GM18517 (cell line): ENCODE results near the gene AGRN.
"Not testable (repeated sequence)": the region's sequence is repeated elsewhere in the genome, so short reads cannot be mapped to it uniquely, and the experiment has no call there.

Source experiments
- ATAC-seq: cut with Tn5 transposase; IDR thresholded peaks from one replicate; pipeline ENCODE4 v1.9.1; 2021; ENCODE audit warnings: mild to moderate bottlenecking, moderate library complexity; ENCODE audit not compliant: unreplicated experiment

Gene AGRN

DNA sequence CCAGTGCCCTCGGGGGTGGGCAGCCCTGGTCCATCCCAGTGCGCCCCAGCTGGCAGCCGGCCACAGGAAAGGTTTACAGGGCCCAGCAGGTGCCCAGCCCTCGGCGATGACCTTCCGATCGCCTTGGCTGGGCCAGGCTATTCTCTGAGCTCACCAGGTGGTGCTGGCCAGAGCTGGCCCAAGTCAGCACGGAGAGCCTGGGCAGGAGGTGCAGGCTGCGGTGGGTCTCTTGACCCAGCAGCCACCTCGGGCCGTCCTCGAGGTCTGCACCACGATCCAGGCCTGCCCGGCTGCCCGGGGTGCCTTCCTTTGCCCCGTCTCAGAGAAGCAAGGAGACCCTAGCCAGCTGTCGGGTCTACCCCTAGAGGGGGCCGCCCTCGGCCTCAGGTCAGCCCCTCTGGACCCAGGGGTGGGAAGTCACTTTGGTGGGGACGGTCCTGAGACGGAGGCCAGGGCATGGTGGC is 38.4 kb upstream of the AGRN start:
- no peak for ATAC-seq

DNA sequence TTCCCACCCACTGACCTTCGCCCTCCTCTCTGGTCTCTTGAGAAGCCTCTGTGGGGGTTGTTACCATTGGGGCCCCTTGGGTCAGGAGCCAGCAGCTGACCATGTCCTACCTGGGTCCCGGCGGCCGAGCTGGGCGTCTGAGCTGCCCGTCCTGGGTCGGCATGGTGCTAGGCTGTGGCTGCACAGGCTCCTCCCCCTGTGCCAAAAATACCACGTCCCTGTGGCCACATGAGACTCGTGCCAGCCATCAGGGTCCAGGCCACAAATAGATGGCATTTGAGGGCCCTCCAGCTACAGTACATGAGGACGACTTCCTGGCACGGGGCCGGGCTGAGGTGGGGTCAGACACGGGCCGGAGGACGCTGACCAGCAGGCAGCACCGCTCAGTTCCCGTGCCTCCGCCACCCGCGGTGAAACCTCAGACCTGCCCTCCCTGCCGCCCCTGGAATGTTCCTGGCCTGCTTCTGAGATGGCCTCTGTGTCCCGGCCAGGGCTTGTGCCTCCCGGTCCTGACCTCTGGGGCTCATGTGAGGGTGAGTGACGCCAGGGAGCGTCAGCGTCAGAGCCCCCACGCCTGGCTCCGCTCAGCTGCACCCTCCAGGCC is 37.9 kb upstream of the AGRN start, which contains the start of gene PERM1:
Gene PERM1 (minus strand): TSS at position 139 of the 604 bp plus-strand sequence. CDS start 1,064 bp downstream, outside the sequence.
- no peak for ATAC-seq

DNA sequence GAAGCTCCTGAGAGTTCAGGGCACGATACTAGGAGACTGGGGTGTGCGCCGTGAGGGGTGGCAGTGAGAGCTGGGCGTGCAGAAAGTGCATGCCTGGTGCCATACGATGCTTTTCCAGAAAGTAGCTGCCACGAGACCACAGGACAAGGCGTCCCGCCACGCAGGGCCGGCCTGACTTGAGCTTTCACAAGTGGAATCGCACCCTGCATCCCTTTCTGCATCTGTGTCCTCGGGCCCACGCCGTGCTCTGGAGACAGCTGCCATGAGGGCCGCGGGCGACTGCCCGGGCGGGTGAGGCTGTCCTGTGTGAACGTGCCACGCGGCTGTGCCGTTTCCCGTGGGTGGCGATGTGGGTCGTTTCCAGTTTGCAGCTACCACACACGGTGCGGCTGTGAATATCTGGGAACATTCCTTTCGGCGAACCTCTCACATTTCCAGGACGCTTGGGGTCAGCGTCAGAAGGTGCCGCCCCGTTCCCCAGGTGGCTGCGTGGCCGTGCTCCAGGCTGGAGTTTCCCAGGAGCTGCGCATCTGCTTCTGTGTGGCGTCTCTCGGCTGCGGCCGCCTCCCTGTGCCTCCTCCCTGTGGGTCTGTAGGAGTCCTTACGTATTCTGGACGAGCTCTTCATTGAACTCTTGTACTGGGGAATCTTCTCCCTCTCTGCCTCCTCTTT is 37.0 kb upstream of the AGRN start:
- ATAC-seq: no peak

DNA sequence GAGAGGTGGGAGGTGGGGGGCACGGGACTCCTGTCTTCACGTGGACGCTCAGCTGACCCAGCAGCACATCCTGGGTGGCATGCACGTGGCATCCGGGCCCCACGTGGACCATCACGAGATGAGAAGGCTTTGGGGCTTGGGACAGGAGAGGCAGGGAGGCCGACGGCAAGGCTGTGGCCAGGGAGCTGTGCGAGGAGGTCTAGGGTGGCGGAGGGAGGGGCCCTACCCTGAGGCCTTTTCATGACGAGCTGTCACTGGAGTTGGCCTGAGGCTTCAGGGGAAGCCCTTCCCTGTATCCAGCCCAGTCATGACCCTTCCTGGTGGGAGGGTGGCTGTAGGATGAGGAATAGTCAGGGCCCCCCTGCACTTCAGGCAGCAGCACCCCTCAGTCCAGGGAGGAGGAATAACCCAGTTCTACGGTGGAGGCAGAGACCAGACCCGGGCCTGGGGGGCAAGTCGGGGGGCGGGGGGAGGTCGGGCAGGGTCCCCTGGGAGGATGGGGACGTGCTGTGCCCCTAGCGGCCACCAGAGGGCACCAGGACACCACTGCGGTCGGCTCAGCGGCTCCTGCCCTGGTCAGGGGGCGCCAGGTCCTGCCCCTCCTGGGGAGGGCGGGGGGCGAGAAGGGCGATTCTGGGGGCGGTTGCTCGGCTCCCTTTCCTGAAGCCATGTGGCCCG is 36.0 kb upstream of the AGRN start:
- ATAC-seq: no peak

DNA sequence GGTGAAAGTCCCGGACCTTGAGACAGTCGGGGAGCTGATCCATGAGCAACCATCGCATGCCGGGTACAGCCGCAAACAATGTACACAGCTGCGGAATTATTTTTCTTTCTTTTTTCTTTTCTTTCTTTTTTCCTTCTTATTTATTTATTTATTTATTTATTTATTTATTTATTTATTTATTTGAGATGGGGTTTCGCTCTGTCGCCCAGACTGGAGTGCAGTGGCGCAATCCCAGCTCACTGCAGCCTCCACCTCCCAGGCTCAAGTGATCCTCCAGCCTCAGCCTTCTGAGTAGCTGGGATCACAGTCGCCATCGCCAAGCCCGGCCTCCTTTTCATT is 35.5 kb upstream of the AGRN start:
- ATAC-seq: no peak

DNA sequence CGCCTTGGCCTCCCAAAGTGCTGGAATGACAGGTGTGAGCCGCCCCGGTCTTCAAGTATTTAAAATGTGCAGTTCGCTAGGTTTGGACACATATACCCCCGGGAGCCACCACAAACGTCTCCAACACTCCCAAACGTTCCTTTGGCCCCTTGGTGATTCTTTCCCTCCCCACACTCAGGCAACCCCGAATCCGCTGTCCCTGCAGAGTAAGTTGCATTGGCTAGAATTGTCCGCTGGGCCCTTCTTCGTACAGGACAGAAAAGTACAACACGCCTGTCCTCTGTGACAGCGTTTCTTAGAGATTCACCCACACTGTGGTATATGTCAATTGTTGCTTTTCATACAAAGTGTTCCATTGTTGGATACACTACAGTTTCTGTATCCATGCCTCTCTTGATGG is 34.8 kb upstream of the AGRN start:
- ATAC-seq: no peak

DNA sequence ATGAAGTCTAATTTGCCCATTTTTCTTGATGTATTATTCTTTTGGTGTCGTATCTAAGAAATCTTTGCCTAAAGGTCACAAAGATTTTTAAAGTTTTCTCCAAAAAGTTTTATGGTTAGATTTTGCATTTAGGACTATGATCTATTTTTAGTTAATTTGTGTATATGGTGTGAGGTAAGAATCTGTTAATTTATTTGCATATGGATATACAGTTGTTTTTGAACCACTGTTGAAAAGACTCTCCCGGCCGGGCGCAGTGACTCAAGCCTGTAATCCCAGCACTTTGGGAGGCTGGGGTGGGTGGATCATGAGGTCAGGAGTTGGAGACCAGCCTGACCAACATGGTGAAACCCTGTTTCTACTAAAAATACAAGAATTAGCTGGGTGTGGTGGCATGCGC is 31.9 kb upstream of the AGRN start:
- not testable (repeated sequence) for ATAC-seq

DNA sequence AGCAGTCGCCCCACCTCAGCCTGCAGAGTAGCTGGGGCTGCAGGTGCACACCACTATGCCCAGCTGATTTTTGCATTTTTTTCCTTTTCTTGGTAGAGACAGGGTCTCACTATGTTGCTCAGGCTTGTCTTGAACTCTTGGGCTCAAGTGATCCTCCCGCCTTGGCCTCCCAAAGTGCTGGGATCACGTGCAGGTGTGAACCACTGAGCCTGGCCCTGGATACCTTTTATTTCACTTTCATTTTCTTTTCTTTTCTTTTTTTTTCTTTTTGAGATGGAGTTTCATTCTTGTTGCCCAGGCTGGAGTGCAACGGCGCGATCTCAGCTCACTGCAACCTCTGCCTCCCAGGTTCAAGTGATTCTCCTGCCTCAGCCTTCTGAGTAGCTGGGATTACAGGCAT is 28.6 kb upstream of the AGRN start:
- not testable (repeated sequence) for ATAC-seq

DNA sequence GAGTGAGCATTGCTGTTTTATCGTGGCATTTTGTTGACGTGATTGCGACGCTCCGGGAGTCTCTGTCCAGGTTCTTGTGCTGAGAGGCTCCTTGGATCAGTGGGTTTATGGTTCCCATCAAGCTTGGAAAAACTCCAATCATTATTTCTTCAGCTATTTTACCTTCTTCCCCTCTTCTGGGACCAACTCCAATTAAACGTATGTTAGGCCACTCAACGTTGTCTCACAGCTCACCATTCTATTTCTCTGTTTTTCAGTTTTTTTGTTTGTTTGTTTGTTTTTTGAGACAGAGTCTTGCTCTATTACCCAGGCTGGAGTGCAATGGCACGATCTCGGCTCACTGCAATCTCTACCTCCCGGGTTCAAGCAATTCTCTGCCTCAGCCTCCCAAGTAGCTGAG is 28.0 kb upstream of the AGRN start:
- no peak for ATAC-seq

DNA sequence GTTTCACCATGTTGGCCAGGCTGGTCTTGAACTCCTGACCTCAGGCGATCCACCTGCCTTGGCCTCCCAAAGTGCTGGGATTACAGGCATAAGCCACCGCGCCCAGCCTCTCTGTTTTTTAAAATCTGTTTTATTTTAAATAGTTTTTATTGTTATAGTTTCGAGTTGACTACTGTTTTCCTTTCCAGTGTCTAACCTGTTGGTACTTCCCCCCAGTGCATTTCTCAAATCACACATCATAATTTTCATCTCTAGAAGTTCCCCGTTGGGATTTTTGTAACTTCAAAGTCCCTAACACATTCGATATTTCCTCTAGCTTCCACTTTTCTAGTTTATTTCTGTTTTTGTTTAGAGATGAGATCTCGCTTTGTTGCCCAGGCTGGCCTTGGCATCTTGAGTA is 27.6 kb upstream of the AGRN start:
- ATAC-seq: no peak

DNA sequence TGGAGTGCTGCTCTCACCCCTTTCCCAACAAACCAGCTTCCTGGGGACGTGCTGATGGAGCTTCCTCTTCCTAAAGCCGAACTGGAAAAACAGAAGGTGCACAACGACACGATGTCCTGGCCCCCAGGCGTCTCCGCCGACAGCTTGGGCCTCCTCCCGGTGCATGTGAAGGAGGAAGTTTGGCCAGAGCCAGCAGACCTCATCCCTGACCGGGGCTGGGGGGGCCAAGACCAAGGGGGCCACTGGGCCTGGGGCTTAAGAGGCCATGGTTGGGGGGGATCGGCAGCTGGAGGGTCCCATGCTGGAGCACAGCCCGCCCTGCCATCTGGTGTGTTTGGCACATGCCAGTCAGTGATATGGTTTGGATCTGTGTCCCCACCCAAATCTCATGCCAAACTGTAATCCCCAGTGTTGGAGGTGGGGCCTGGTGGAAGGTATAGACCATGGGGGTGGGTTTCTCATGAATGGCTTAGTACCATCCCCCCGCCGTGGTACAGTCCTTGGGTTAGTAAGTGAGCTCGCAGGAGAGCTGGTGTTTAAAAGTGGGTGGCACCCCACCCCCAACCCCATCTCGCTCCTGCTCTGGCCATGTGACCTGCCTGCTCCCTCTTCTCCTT is 26.4 kb upstream of the AGRN start:
- no peak for ATAC-seq

DNA sequence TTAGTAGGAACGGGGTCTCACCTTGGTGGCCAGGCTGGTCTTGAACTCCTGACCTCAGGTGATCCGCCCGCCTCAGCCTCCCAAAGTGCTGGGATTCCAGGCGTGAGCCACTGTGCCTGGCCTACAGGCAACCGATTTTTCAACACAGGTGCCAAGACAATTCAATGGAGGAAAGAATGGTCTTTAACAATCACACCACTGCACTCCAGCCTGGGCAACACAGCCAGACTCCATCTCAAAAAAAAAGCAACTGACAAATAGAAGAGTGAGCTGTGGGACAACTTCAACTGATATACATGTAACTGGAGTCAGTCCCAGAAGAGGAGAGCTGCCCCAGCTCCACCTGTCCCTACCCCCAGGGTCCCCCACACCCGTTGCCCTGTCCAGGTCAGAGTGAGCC is 25.4 kb upstream of the AGRN start:
- not testable (repeated sequence) for ATAC-seq

DNA sequence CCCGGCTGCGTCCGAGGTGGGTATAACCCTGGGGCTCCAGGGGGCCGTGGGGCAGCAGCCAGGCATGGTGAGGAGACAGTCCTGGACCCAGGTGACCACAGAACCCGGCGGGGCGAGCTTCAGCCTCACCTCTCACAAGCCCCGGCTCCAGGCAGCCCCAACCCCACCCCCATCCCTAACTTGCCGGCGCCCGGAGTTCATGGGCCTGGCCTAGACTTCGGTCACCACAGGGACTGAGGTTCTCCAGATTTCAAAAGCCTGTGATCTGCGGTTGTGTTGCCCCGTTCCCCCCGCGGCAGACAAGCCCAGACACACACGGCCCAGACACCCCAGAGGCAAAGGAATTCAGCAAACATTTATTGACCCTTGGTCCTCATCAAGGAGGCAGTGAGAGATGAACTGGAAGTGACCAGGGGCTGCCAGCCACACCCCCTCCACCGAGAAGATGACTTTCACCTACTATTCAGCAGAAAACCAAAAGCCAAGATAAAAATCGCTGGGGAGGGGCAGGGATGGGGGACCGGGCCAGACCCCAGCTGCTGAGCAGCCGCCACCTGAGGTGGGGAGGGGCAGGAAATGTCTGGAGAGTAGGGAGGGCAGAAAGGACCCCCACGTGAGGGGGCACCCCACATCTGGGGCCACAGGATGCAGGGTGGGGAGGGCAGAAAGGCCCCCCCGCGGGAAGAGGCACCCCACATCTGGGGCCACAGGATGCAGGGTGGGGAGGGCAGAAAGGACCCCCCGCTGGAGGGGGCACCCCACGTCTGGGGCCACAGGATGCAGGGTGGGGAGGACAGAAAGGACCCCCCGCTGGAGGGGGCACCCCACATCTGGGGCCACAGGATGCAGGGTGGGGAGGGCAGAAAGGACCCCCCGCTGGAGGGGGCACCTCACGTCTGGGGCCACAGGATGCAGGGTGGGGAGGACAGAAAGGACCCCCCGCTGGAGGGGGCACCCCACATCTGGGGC is 24.0 kb upstream of the AGRN start:
- ATAC-seq: no peak

DNA sequence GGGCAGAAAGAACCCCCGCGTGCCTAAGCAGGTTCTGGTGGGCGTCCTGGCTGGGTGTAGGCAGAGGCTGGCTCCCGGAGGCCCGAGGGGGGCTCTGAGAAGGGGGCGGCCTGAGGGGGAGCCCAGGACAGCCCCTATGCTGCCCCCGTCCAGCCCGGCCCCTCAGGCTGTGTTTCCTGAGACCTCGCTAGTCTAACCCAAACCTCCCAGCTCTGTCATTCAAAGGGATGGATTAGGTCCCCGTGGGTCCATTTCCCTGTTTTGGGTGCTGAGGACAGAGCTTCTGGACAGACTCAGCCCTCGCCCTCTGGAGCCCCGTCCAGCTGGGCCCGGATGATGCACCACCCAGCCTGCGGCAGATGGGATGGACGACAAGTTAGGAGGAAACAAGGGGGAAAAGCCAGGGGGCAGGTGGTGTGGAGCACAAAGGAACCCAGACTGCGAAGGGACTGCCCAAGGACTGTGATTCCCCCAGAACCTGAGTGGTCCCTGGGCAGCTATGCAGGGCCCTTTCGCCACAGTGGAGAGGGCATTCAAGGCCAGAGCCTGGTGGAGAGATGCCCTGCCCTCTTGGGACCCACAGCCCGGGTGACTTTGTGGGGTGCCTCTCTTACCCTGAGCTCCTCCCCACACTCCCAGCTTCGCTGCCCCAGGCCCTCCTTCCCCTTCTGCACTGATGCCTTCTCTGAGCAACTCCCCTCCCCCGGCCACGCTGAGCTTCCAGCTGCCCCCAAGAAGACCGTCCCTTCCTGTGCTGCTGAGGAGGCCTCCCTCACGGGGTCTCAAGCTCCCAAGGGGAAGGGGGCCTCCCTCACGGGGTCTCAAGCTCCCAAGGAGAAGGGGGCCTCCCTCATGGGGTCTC is 22.8 kb upstream of the AGRN start:
- no peak for ATAC-seq

DNA sequence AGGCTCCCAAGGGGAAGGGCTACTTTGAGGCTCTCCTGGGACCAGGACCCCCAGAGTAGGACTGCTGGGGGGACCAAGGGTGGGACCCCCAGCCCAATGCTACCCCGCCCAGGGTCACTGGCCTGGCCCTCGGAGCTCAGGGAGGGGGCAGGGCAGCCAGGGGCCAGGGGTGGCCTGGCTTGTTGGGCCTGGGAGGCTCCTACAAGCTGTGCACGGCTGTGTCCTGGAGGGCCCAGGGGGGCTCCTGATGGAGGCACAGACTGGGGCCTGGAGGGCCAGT is 22.3 kb upstream of the AGRN start:
- ATAC-seq: no peak

DNA sequence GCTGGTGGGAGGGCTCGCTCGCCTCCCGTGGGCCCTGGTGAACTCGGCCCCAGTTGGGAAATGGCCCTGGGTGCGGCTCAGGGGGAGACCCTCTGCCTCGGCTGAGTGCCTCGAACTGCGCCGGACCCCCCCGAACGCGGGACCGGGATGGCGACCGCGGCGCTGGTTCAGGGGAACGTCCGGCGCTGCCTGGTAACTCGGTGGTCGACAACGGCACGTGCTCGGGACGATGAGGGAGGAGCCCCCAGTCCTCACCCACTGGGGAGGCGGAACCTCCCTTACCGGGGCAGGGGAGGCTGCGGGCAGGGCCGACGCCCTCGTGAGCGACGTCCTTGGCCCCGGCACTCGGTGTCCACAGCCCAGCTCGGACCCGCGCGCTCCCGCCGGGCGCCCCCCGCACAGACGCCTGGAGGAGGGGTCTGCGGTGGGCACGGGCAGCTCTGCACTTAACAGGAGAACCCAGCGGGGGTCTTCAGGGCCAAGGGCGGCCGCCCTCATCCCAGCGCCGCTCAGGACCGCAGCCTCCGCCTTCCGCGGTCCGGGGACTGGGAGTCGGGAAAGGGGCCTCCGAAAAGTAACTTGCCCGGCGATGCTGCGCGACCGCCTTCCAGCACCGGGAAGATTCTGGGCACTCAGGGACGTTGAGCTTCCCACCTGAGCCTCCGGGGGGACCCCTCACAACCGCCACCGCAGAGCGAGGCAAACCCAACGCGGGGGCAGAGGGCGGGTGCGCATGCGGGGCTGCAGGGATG is 21.8 kb upstream of the AGRN start:
- ATAC-seq: no peak

DNA sequence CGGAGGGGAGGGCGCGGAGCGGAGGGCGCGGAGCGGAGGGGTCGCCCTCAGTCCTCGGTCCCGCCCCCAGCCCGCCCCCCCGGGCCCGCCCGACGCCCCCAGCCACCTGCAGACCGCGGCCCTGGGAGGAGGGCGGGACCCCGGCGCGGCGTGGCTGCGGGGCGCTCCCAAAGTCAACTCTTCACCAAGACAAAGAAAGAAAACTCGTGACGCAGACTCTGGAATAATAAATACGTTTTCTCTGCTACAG is 21.2 kb upstream of the AGRN start:
- no peak for ATAC-seq

DNA sequence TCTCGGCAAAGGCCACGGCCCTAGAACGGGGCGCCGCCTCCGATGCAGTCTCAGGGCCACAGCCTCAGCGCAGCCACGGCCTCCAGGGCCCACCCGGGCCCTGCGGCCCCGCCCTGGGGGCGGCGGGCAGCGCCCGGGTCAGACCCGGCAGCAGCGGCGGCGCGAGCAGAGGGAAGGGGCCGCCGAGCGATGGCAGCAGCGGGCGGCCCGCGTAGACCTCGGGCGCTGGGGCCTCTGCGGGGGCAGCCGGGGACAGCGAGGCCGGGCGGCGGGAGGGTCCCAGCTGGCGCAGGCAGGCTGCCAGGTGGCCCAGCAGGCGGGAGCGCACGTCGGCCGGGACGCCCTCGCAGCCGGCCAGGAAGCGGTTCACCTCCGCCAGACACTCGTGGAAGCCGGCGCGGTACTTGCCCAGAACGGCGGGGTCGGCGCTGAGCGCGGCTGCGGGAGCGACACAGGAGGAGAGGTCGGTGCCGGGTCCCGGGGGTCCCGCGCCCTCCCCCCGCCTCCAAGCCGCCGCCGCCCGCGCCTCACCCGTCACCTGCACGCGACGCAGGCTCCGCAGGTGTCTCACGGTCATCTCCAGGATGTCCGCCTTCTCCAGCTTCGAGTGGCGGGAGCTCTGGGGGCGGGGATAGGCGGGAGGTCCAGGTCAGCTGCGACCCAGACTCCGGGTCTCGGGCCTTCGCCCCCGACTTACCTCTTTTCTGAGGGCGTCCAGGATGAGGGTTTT is 20.8 kb upstream of the AGRN start:
- no peak for ATAC-seq
